Measurements from ENCODE around the gene RTTN. TPM values are rescaled to one million over a fixed set of nuclear protein-coding genes. Genes with fewer than 3 reads are reported as not detected.

Gene RTTN
- total RNA-seq, 2 experiments from 2014 or later: 30.3 to 42.3 TPM

- CTCF ChIA-PET: no interaction called here
Measured at GRCh38 chr18:70074116-70074515, 131.4 kb downstream of the RTTN start.

GRCh38 chr18:70073432-70073831 is 132.1 kb downstream of the RTTN start:
- Mint-ChIP-seq H3K4me3 (no peak overlapping the region), H3K27me3 (no peaks in the 10 kb centered on the region), H3K27ac (no peak overlapping the region), H3K36me3 (peaks cover 23% of the 10 kb centered on the region), H3K9me3 (ENCODE audit: low read depth) (no peaks in the 10 kb centered on the region), H3K4me1 (no peaks in the 10 kb centered on the region)
- DNase-seq: no peak
- ATAC-seq: no peak
- CTCF ChIA-PET: interaction anchor here (1.2 kb wide), 1 partner anchor 93 kb away, joined by 3 read pairs; no protein-coding TSS in a partner anchor

More at GRCh38 chr18:70074116-70074515, 131.4 kb downstream of the RTTN start:
- peaks cover 17% of the 10 kb centered on the region for H3K36me3 Mint-ChIP-seq
- H3K27ac Mint-ChIP-seq: no peak overlapping the region
- no peak overlapping the region for H3K4me3 Mint-ChIP-seq
- ATAC-seq (no peak), DNase-seq (no peak)
- no peaks in the 10 kb centered on the region for H3K27me3 Mint-ChIP-seq
- no peaks in the 10 kb centered on the region for H3K9me3 Mint-ChIP-seq (ENCODE audit: low read depth)
- no peaks in the 10 kb centered on the region for H3K4me1 Mint-ChIP-seq

GRCh38 chr18:70072678-70073077 is 132.8 kb downstream of the RTTN start:
- Mint-ChIP-seq H3K9me3 (ENCODE audit: low read depth) (no peaks in the 10 kb centered on the region), H3K27me3 (no peaks in the 10 kb centered on the region), H3K4me3 (no peak overlapping the region), H3K27ac (no peak overlapping the region), H3K4me1 (no peaks in the 10 kb centered on the region), H3K36me3 (peaks cover 20% of the 10 kb centered on the region)
- CTCF ChIA-PET: interaction anchor here (1.2 kb wide), 1 partner anchor 92 kb away, joined by 3 read pairs; no protein-coding TSS in a partner anchor
- ATAC-seq (no peak), DNase-seq (no peak)

- Mint-ChIP-seq H3K36me3 (peaks cover 24% of the 10 kb centered on the region), H3K9me3 (ENCODE audit: low read depth) (no peaks in the 10 kb centered on the region), H3K27ac (no peak overlapping the region), H3K4me3 (no peak overlapping the region), H3K4me1 (no peaks in the 10 kb centered on the region), H3K27me3 (no peaks in the 10 kb centered on the region)
- ATAC-seq (no peak), DNase-seq (no peak)
- CTCF ChIA-PET: interaction anchor here (1.1 kb wide), 1 partner anchor 16 kb away, joined by 3 read pairs; no protein-coding TSS in a partner anchor
Measured at GRCh38 chr18:70069965-70070364, 135.5 kb downstream of the RTTN start.

DNA sequence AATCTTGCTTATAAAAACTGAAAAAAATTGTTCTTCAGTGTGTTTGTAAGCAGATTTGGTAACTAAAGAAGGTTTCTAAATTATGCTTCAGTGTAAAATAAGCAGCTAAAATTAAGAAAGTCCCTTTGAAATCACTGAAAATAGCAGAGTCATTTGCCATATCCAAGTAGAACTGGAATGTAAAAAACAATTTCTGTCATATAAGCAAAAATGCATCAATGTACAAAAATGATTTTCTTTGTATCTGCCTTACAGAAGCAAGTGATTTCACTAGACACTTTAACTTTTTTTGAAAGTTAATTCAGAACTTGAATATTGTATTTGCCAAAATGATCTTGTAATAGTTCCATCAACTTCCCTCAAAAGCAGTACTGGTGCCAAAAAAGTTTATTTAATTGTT is 136.1 kb downstream of the RTTN start:
- ATAC-seq (no peak), DNase-seq (no peak)
- H3K4me1 Mint-ChIP-seq: no peaks in the 10 kb centered on the region
- H3K36me3 Mint-ChIP-seq: peaks cover 25% of the 10 kb centered on the region
- H3K9me3 Mint-ChIP-seq (ENCODE audit: low read depth): no peaks in the 10 kb centered on the region
- no peak overlapping the region for H3K27ac Mint-ChIP-seq
- no peaks in the 10 kb centered on the region for H3K27me3 Mint-ChIP-seq
- no peak overlapping the region for H3K4me3 Mint-ChIP-seq
- CTCF ChIA-PET: interaction anchor here (1.1 kb wide), 1 partner anchor 16 kb away, joined by 3 read pairs; no protein-coding TSS in a partner anchor

DNA sequence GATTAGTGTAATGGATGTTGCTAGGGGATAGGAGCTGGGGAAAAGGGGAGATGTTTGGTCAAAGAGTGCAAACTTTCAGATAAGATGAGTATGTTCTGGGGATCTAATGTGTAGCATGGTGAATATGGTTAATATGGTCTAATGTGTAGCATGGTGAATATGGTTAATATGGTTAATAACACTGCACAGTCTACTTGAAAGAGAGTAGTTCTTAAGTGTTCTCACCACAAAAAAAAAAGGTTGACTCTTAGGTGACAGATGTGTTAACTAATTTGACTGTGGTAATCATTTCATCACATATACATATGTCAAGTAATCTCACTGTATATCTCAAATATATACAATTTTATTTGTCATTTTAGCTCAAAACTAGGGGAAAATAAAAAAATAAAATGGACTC is 136.5 kb downstream of the RTTN start:
- Mint-ChIP-seq H3K27ac (no peak overlapping the region), H3K9me3 (ENCODE audit: low read depth) (no peaks in the 10 kb centered on the region), H3K4me1 (no peaks in the 10 kb centered on the region), H3K4me3 (no peak overlapping the region), H3K36me3 (peaks cover 25% of the 10 kb centered on the region), H3K27me3 (no peaks in the 10 kb centered on the region)
- CTCF ChIA-PET: interaction anchor here (0.6 kb wide), 1 partner anchor 114 kb away, joined by 3 read pairs; no protein-coding TSS in a partner anchor
- ATAC-seq (no peak), DNase-seq (no peak)

DNA sequence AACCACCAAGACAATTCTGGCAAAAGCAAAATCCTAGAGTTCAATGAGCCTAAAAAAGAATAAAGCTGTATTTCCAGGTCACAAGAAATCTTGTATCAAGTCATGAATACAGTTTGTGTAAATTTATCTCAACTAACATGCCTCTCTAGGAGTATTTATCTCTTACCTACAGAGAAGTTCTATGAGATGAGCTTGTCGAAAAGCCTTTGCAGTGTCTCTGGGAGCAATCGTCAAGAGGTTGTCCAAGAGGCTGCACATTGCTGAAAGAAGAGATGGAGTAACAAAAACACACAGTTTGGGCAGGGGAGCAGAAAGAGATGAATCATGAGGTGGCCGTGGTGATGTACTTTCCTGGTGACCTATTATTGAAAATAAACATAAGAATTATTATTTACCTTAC is 145.8 kb downstream of the RTTN start:
- Mint-ChIP-seq H3K9me3 (ENCODE audit: low read depth) (no peaks in the 10 kb centered on the region), H3K36me3 (peaks cover 35% of the 10 kb centered on the region), H3K27me3 (no peaks in the 10 kb centered on the region), H3K27ac (no peak overlapping the region), H3K4me1 (no peaks in the 10 kb centered on the region), H3K4me3 (no peak overlapping the region)
- DNase-seq (no peak), ATAC-seq (no peak)
- CTCF ChIA-PET: no interaction called here

- H3K9me3 Mint-ChIP-seq (ENCODE audit: low read depth): no peaks in the 10 kb centered on the region
- no peak overlapping the region for H3K27ac Mint-ChIP-seq
- ATAC-seq: no peak
- no peak overlapping the region for H3K4me3 Mint-ChIP-seq
- CTCF ChIA-PET: no interaction called here
- DNase-seq: no peak
- H3K4me1 Mint-ChIP-seq: no peaks in the 10 kb centered on the region
- H3K27me3 Mint-ChIP-seq: no peaks in the 10 kb centered on the region
- peaks cover 33% of the 10 kb centered on the region for H3K36me3 Mint-ChIP-seq
Measured at GRCh38 chr18:70058916-70059315, 146.6 kb downstream of the RTTN start.

DNA sequence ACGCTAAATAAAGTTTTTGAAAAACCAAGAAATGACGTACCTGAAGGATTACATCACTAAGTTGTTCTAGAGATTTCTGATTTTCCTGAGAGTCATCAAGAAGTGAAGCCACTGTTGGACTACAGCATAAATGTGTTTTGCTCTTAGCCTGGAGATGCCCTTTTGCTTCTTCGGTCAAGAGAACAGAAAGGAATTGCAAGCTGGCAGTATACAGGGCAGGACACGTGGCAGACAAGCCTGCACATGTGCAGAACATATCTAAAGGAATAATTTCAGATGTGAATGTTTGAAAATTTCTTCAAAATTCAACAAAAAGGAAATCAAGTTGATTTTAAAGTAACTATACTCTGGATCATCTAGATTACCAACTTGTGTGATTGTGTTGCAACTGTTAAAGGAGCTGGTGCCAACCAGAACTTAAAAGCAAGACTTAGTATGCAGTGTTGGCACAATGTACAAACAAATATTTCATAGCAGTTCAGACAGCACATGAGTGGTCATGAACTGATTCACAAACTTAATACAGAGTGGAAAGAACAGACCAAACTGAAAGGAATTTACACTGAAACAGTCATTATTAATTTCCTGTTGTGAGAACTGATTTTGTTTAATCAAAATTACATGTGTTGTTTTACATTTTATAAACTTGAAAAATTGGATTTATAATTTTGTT is 157.4 kb downstream of the RTTN start:
- DNase-seq (no peak), ATAC-seq (no peak)
- peaks cover 30% of the 10 kb centered on the region for H3K36me3 Mint-ChIP-seq
- no peak overlapping the region for H3K4me3 Mint-ChIP-seq
- H3K4me1 Mint-ChIP-seq: no peaks in the 10 kb centered on the region
- H3K9me3 Mint-ChIP-seq (ENCODE audit: low read depth): no peaks in the 10 kb centered on the region
- CTCF ChIA-PET: no interaction called here
- no peaks in the 10 kb centered on the region for H3K27me3 Mint-ChIP-seq
- H3K27ac Mint-ChIP-seq: no peak overlapping the region

DNA sequence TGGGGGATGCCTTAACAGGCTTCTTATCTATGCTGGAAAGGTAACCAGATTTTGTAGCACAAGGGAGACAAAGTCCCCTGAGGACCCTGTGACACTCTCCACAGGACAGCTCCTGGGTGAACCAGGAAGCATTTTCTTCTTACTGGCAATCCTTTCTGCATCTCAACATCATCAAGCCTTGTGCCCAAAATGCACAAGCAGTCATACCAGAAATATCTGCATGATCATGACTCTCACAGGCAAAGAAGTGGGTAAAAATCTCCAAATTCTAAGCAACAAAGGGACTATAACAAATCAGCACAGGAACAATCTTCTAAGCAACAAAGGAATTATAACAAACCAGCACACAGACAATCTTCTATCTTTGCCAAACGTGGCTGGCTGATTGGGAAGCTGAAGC is 158.7 kb downstream of the RTTN start:
- H3K27ac Mint-ChIP-seq: no peak overlapping the region
- no peak for DNase-seq
- CTCF ChIA-PET: no interaction called here
- H3K36me3 Mint-ChIP-seq: peaks cover 33% of the 10 kb centered on the region
- no peaks in the 10 kb centered on the region for H3K4me1 Mint-ChIP-seq
- no peaks in the 10 kb centered on the region for H3K27me3 Mint-ChIP-seq
- H3K9me3 Mint-ChIP-seq (ENCODE audit: low read depth): no peaks in the 10 kb centered on the region
- no peak overlapping the region for H3K4me3 Mint-ChIP-seq
- no peak for ATAC-seq

- CTCF ChIA-PET: no interaction called here
- ATAC-seq: no peak
Measured at GRCh38 chr18:70046207-70046606, 159.3 kb downstream of the RTTN start.

DNA sequence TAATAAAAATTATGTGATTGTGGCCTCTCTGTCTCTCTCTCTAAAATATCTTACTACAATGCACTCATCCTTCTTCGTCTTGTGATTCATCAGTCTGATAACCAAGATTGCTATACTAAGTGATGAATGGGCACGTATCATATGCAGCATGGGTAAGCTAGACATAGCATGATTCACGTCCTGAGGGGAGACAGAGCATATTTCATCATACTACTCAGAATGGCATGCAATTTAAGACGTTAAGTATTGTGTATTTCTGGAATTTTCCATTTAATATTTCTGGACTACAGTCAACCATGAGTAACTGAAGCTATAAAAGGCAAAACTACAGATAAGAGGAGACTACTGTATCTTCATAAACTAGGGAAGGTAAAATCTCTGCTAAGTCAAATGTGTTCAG is 160.9 kb downstream of the RTTN start:
- no peak overlapping the region for H3K27ac Mint-ChIP-seq
- H3K36me3 Mint-ChIP-seq: peaks cover 23% of the 10 kb centered on the region
- no peak overlapping the region for H3K4me3 Mint-ChIP-seq
- no peaks in the 10 kb centered on the region for H3K27me3 Mint-ChIP-seq
- CTCF ChIA-PET: interaction anchor here (1.2 kb wide), 1 partner anchor 97 kb away, joined by 3 read pairs; no protein-coding TSS in a partner anchor
- peaks cover 2% of the 10 kb centered on the region for H3K9me3 Mint-ChIP-seq (ENCODE audit: low read depth)
- DNase-seq (no peak), ATAC-seq (no peak)
- H3K4me1 Mint-ChIP-seq: no peaks in the 10 kb centered on the region

More at GRCh38 chr18:70046207-70046606, 159.3 kb downstream of the RTTN start:
- H3K9me3 Mint-ChIP-seq (ENCODE audit: low read depth): no peaks in the 10 kb centered on the region
- H3K27ac Mint-ChIP-seq: no peak overlapping the region
- H3K36me3 Mint-ChIP-seq: peaks cover 32% of the 10 kb centered on the region
- H3K4me1 Mint-ChIP-seq: no peaks in the 10 kb centered on the region
- H3K27me3 Mint-ChIP-seq: no peaks in the 10 kb centered on the region
- no peak overlapping the region for H3K4me3 Mint-ChIP-seq
- DNase-seq: no peak

DNA sequence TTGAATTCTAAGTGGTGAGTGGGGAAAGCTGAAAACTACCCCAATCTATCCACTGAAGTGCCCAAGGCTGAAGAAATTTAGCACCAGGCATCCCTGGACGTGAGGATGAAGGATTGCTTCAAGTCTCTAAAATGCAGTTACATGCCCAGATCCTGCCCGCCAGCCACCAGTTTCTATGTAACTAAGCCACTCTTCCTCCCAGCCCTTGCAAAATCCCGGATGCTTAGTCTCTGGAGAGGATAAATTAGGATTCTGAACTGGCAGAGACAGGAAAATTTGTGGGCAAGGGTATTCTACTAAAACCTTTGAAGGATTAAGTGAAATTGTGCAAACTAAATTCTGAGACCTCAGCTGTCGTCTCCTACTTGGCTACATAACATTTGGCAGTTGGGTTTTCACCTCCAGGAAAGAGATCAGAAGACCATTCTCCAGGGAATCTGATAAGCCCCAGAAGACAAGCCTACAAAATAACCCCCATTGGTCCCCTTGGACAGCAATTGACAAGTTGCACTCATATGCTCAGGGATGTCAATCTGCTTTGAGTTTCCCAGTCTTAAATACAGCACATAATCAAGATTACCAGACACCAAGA is 163.9 kb downstream of the RTTN start:
- Mint-ChIP-seq H3K4me3 (no peak overlapping the region), H3K27ac (no peak overlapping the region), H3K27me3 (no peaks in the 10 kb centered on the region), H3K36me3 (peaks cover 40% of the 10 kb centered on the region), H3K4me1 (no peaks in the 10 kb centered on the region), H3K9me3 (ENCODE audit: low read depth) (peaks cover 2% of the 10 kb centered on the region)
- DNase-seq: no peak
- CTCF ChIA-PET: no interaction called here
- no peak for ATAC-seq

- no peaks in the 10 kb centered on the region for H3K27me3 Mint-ChIP-seq
- H3K27ac Mint-ChIP-seq: no peak overlapping the region
- ATAC-seq: no peak
- H3K9me3 Mint-ChIP-seq (ENCODE audit: low read depth): peaks cover 2% of the 10 kb centered on the region
- no peak for DNase-seq
- H3K4me3 Mint-ChIP-seq: no peak overlapping the region
- CTCF ChIA-PET: interaction anchor here (1.3 kb wide), 1 partner anchor 26 kb away, joined by 3 read pairs; no protein-coding TSS in a partner anchor
- peaks cover 58% of the 10 kb centered on the region for H3K36me3 Mint-ChIP-seq
- no peaks in the 10 kb centered on the region for H3K4me1 Mint-ChIP-seq
Measured at GRCh38 chr18:70039186-70039585, 166.3 kb downstream of the RTTN start.
